GM18868 (cell line): ENCODE results near the gene PI4KB.
"Not testable (repeated sequence)": the region's sequence is repeated elsewhere in the genome, so short reads cannot be mapped to it uniquely, and the experiment has no call there.

ENCODE experiments used
- ATAC-seq: cut with Tn5 transposase; IDR thresholded peaks from one replicate; pipeline ENCODE4 v1.9.1; 2021; ENCODE audit warnings: mild to moderate bottlenecking, moderate library complexity; ENCODE audit not compliant: unreplicated experiment

Gene PI4KB

DNA sequence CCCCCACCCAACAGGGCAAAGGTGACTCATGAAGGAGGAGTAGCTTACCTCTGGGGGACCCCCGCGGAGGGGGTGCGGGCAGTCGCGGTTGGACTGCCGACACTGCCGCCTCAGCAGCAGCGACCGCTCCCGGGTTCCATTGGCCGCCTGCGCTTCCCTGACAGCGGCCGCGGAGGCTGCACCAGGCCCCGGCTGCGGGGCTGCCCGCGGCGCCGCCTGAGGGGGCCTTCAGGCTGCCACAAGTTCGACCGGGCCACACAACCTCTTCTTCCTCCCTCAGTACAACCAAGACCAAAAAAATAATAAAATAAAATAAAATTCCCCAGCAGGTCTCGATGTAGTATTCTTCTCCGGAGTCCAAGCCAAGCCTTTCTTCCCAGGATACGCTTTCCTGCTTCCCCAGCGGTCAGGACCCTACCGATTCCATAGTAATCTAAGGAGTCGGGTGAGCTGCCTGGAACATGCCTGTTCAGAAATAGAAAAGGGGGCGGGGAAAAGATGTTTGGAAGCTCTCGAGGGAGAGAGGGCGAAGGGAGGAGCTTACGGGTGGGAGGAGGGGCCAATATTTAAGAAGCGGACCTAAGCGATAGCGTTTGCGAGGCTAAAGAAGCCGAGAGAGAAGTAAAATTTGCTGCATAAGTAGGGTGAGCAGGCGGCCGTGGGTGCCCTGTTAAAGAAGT, at the start of gene PI4KB:
TSS of gene PI4KB (minus strand) at position 194 of the 680 bp plus-strand sequence. CDS start 10,935 bp downstream, outside the sequence.
- ATAC-seq: peak; percentile 76

DNA sequence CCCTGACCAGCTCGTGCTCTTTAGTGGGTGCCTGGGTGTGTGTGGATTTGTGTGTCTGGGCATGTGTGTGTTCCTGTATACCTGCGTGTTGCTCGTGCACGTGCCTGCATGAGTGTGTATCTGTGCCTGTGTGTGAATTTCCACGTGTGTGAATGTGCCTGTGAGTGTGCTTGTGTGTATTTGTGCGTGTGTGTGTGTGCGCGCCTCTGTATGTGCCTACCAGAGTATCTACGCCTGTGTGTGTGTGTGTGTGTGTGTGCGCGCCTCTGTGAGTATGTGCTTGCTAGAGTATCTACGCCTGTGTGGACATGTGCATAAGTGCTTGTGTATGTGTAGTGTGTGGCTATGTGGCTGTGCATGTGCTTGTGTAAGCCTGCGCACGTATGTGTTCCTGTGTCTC, 46.0 kb upstream of the PI4KB start:
- no peak for ATAC-seq

DNA sequence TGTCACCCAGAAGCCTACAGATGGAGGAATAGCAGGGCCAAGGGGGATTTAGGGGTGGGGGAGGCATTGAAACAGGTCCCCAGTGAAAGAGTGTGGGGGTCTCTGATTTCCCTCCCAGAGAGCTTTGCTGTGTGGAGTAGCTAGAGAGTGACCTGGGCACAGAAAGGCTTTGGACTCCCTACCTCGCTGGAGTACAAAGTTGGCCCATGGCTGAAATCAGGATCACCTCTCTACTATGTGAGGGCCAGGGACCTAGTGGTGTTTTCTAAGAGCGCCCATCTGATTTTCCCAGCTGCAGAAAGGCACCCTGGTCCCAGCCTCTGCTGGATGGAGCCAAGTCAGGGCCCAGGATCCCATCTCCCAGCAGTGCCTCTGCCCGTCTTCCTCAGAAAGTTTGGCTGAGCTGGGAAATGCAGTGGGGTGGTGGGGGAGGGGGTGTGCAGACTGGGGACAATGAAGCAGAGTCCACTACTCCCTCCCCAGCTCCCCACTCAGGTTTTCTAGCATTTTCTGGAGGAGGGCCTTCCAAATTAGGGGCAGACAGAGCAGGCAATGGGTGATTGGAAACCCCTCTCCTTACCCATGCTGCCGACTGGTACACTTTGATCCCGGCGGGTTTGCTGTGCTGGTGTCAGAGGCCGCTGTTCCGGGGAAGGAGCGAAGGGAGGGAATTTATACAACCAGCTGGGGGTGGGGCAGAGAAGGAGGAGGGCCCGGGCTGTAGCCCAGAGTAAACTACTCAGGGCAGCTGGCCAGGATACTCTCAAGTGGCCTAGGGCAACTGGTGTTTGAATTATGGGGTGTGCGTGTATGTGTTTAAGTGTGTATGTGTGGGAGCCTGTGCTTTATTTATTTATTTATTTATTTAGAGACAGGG, 45.1 kb upstream of the PI4KB start, which contains the start of gene SELENBP1:
TSS of gene SELENBP1 (minus strand) at position 648 of the 877 bp plus-strand sequence. CDS start at position 584, 64 bp downstream.
- ATAC-seq: no peak

DNA sequence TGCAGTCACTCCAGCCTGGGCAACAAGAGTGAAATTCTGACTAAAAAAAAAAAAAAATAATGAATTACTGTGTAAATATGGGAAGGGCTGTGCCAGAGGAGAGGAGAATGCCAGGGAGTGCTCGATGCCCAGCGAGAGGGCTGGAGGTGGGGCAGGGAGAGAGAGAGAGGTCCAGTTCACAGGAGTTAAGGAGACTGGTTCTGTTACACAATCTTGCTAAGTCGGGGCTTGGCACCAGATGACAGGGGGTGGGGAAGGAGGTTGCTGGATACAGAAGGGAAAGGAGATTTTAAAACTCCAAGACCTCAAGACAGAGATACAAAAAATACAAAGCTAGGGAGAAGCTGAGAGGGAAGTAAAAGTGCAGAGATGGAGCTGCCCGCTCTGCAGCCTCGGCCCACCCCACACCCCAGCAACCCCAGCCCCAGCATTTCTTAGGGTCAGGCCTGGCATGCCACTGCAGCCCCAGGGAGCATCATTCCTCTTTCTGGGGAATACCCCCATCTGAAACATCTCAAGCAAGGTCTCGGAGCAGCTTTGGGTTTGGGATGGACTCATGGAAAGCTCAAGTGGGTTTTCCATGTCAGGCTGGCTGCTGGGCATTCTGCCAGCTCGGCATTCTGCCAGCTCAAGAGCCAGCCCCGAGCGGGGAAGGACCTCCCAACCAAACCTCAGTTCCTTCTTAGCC, 44.3 kb upstream of the PI4KB start:
- no peak for ATAC-seq

DNA sequence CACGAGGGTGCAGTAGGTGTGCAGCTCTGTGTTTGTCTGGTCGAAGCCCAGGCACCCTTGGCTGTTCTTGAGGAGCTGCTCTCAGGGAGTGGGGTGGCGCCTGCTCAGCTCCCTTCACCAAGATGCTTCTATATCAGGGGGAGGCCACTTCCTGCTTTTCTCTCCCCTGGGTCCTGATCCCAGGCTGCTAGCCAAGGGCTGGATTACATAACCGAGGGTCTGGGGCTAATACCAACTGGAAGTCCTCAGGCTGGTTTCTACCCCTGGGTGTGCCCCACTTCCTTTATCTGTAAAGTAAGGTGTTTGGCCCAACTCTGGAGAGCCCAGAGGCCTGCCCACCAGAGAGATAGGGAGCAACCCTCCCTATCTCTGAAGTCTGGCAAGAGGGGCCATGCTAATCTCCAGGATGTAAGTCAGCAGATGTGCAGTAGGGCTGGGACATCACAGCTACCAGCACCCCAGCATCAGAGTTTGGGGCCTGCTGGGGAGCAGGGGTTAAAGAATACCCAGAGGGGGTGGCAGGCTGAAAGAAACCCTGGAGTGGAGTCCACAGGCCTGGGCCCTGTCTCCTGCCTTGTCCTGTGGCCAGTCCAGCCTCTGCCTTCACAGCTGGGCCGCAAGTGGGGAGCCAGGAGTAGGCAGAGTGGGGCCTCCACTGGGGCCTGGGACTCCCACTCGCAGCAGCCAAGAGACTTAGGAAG, 43.1 kb upstream of the PI4KB start:
- no peak for ATAC-seq

DNA sequence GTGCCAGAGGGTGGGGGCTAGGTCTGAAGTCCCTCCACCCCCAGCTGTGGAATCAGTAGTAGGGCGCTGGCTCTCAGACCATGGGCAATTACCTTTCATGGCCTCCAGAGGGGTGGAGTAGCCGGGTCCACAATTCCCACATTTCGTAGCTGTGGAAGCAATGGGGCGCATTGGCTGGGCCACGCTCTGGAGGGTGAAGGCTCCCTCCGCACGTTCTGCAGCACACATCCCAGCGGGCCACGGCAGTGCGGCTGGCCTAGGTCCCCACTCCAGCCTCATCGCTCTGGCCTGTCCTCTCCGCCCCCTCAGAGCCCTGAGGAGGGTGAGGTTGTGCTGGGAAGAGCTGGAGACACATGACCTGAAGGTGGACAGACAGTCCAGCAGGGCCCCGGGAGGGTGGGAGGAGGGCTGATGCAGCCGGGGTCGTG, 42.4 kb upstream of the PI4KB start:
- ATAC-seq: no peak

DNA sequence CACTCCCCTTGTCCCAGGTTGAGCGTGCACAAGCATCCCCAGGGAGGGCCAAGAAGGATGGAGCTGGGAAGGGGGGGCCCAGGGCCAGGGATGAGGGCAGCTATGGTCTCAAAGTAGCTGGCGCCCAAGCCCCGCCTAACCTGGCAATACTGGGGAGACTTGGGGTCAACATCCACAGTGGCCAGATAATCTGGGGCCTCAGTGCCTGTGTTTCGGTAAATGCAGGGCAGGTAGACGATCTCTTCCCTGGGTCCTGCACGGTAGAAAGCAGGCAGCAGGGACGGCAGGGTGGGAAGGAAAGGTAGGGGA, 42.0 kb upstream of the PI4KB start:
- ATAC-seq: no peak

DNA sequence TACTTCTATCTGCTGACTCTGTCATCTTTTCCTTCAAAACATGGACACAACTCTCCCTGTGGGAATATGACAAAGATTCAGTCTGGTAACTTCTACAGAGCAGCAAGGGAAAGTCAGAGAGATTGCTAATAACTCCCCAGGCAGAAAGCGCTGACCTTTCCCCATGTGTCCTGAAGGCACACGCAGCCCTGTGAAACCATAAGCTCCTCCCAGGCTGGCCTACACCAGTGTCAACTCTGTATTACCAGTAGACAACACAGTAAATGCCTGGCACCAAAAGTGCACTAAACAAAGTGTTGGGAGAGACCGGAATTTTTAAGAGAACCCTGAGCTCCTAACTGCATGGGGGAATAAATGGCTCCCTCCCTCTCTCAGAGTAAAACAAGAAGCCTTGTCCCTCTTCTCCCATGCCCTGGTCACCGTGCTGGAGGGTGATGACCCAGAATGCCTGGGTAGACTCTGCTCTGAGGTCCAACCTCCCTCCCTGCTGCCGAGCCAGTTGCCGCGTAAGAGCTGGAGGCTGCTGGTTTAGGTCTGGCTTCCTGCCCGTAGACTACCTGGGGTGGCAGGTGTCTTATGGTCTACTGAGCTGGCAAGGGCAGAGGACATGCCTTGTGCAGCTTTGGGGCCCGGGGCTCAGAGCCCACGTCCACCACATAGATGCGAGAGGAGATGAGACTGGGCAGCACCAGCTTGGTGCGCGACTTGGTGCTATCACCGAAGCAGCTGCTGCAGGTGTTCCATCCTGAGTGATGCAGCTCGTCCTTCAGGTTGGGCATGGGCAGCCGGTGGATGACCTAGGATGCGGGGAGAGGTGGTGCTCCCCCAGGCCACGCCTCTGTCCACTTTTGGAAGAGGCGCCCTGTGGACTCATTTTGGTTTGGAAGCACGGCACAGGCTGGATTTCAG, 41.4 kb upstream of the PI4KB start:
- ATAC-seq: no peak

DNA sequence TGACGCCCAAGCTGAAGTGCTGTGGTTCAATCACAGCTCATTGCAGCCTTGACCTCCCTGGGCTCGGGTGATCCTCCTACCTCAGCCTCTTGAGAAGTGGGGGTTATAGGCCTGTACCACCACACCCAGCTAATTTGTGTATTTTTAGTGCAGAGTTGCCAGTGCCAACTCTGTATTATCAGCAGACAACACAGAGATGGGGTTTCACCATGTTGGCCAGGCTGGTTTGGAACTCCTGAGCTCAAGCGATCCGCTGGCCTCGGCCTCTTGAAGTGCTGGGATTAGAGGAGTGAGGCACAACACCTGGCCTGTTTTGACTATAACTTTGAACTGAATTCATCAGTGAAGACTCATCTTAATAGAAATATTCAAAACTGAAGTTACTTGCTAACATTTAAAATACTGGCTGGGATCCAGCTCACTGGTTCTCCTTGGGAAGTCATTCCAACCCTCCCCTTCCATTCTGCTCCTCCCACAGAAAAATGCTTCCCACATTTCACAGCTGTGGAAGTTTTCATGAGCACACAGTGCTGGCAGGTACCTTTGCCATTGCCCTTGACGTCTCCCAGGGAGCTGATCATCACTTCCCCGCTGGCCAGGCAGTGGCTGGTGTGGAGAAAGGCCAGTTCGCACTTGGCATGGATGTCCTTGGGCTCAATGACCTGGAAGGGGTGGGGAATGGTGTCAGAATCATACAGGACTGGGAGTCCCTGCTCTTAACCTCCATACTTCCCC, 40.6 kb upstream of the PI4KB start:
- no peak for ATAC-seq

DNA sequence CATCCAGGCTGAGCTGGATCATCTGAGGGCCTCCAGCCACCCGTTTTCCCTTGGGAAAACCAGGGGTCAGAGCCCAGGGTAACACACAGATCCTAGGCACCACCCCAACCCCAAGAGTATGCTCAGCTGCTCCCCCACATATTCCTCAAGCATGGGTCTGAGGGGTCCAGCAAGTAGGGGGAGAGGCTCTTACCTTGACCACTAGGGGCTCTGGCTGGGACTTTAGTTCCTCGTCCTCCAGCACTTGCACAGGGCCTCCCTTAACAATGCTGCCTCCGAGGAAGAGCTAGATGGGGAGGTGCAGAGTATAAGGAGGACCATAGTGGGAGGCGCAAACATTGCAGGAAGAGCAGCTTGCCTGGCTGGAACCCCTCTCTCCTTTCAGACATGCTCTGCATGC, 37.8 kb upstream of the PI4KB start:
- ATAC-seq: no peak

DNA sequence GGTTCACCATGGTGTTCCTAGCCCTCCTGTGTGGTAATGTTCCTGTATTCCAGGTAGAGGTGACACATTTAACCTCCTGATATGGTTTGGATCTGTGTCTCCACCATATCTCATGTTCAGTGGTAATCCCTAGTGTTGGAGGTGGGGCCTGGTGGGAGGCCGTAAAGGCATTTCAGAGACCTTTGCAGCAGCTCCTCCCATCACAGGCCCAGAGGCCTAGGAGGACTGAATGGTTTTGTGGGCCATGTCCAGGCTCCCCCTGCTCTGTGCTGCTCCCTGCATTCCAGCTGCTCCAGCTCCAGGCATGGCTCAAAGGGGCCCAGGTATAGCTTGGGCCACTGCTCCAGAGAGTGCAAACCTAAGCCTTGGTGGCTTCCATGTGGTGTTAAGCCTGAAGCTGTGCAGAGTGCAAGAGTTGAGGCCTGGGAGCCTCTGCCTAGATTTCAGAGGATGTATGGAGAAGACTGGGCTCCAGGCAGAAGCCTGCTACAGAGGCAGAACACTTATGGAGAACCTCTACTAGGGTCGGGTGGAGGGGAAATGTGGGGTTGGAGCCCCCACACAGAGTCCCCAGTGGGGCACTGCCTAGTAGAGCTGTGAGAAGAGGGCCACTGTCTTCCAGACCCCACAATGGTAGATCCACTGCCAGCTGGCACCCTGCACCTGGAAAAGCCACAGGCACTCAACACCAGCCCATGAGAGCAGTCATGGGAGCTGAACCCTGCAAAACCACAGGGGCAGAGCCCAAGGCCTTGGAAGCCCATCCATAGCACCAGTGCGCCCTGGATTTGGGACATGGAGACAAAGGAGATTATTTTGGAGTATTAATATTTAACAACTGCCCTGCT, 35.3 kb upstream of the PI4KB start:
- no peak for ATAC-seq

DNA sequence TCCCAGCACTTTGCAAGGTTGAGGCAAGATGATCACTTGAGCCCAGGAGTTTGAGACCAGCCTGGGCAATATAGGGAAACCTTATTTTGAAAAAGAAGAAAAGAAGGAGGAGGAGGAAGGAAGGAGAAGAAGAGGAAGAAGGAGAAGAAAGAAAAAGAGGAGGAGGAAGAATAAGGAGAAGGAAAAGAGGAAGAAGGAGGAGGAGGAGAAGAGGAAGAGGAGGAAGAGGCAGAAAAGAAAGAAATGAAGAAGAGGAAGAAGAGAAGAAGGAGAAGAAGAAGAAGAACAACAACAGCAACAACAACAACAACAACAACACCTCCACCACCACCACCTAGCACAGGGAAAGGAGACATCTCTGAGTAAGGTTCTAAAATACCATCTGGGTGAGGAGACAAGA, 34.7 kb upstream of the PI4KB start:
- ATAC-seq: no peak

DNA sequence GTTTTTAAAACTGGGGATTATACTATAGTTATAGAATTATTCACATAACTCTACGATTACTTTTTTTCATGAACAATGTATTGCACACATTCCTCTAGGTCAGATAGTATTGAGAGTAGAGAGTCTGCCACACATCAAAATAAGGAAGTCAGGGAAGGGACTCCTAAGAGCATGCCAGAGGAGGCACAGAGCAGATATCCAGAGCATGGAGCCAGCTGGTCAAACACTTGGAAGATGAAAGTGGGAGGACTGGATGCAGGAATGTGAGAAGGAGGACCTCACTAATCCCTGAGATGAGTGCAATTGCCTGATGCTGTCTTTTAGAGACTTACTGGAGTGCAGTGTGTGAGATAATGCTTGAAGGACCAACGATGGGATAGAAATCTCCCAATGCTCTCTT, 29.5 kb upstream of the PI4KB start:
- no peak for ATAC-seq

DNA sequence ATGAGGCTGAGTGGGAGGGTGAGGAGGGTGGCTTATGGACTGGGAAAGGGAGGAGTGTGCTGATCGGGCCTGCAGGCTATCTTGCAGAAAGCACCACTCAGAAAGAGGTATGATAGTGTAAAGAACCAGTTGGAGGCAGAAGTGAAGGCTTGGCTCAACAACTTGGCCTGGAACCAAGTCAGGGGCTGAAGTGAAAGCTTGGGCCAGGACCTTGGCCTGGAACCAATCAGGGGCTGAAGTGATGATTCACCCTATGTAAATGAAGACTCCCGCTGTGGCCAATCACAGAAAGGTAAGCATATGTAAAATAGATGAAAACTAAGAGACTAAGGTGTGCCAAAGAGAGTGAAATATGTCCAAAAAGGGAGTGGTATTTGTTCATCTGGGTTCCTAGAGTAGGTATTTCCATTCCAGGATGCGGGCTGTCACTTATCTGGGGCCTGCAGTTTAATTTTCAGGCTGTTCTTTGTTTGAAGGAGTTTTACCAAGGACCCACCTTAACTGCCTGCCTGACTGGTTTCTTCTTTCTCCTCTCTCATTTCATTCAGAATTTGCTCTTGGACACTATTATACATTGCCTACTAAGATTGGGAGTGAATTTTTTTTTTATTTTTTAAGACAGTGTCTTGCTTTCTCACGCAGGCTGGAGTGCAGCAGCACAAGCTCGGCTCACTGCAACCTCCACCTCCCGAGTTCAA, 25.0 kb upstream of the PI4KB start:
- ATAC-seq: no peak

DNA sequence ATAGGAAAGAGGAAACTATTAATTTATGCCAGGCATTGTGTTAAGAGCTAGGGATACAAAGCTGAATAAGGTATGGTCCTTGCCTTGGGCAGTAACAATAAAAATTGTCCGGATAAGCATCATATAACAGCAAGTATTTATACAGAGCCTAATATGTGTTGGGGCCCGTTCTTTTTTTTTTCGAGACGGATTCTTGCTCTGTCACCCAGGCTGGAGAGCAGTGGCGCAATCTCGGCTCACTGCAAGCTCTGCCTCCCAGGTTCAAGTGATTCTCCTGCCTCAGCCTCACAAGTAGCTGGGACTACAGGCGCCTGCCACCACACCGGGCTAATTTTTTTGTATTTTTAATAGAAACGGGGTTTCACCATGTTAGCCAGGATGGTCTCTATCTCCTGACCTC, 23.1 kb upstream of the PI4KB start:
- not testable (repeated sequence) for ATAC-seq

DNA sequence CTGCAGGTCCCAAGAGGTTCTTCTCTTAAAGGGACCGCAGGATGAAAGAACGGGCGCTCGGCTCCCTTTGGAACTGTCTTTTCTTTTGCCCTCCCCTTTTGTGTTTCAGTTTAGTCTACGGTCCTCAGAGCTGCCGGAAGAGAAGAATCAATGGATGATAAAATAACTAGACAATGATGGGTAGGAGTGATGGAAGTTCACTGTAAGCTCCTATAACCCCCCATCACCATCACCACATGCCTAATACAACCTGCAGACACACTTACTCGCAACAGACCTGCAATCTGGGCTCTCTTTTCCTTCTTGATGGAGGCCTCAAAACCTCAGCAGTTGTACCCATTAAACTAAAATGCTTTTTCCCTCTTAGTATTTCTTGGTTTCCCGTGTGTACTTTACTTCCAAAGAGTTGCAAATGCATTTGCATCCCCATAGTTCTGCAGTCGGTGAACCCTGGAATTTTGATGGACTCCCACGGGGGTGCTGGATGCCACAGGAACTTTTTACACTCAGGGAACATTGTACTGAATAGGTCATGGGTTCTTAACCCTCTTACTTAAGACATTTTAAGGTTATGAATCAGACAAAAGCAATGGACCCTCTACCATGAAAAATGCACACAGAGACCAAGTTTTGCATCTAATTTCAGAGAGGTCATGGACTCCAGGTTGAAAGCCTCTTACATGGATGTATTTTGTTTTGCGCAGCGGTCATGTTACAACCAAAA, 20.5 kb upstream of the PI4KB start:
- ATAC-seq: no peak
